GM21526 (cell line): ENCODE data around the gene CDKN1A.

Experiments
- ATAC-seq: cut with Tn5 transposase; IDR thresholded peaks from one replicate; pipeline ENCODE4 v1.9.1; 2021; ENCODE audit warnings: moderate library complexity; ENCODE audit not compliant: unreplicated experiment, low FRiP score

Gene CDKN1A

GRCh38 chr6:36676141-36677058 is 2.1 kb upstream of the CDKN1A start:
- no peak for ATAC-seq

DNA sequence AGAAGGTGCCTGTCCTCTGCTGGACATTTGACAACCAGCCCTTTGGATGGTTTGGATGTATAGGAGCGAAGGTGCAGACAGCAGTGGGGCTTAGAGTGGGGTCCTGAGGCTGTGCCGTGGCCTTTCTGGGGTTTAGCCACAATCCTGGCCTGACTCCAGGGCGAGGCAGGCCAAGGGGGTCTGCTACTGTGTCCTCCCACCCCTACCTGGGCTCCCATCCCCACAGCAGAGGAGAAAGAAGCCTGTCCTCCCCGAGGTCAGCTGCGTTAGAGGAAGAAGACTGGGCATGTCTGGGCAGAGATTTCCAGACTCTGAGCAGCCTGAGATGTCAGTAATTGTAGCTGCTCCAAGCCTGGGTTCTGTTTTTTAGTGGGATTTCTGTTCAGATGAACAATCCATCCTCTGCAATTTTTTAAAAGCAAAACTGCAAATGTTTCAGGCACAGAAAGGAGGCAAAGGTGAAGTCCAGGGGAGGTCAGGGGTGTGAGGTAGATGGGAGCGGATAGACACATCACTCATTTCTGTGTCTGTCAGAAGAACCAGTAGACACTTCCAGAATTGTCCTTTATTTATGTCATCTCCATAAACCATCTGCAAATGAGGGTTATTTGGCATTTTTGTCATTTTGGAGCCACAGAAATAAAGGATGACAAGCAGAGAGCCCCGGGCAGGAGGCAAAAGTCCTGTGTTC is 1.3 kb upstream of the CDKN1A start:
- ATAC-seq: no peak

DNA sequence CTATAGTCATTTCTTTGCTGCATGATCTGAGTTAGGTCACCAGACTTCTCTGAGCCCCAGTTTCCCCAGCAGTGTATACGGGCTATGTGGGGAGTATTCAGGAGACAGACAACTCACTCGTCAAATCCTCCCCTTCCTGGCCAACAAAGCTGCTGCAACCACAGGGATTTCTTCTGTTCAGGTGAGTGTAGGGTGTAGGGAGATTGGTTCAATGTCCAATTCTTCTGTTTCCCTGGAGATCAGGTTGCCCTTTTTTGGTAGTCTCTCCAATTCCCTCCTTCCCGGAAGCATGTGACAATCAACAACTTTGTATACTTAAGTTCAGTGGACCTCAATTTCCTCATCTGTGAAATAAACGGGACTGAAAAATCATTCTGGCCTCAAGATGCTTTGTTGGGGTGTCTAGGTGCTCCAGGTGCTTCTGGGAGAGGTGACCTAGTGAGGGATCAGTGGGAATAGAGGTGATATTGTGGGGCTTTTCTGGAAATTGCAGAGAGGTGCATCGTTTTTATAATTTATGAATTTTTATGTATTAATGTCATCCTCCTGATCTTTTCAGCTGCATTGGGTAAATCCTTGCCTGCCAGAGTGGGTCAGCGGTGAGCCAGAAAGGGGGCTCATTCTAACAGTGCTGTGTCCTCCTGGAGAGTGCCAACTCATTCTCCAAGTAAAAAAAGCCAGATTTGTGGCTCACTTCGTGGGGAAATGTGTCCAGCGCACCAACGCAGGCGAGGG is 594 bp upstream of the CDKN1A start:
- ATAC-seq: no peak

- ATAC-seq: no peak
These were observed 724 bp downstream of the CDKN1A start for GRCh38 chr6:36679043-36679833.

DNA sequence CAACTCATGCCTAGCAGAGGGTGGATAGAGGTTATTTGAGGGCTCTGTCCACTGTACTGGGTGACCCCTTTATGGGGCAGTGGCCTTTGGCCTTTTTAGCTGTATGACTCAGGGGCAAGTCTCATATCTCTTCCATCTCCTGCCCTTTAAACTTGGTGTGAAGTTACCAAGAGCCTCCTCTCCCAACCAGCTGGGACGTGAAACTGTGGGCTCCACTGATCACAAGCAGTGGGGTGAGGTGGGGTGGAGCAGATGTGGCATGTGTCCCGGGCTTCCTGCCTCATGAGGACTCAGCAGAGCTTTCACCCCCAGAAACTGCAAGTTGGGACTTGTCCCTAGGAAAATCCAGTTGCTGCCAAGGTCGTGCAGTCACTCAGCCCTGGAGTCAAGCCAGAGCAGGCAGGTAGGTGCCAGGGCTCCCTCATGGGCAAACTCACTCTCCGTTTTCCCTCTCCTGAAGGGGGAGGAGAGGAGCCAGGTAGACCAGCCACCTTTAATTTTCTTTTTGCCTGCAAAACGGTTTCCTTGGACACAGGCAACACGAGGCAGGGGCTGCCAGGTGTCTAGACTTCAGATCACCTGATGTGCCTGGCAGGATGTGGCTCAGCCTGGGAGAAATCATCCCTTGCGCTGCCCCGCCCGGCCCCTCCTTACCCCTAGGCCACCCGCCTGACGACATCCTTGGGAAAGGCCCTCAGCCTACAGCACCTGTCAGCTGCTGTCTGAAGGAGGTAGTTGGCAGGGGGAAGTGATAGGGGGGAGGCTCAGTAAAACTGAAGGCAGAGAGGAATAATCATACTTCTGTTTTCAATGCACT is 4.0 kb downstream of the CDKN1A start:
- ATAC-seq: no peak

- no peak for ATAC-seq
These were observed 4.7 kb downstream of the CDKN1A start for GRCh38 chr6:36683145-36683655.

GRCh38 chr6:36683656-36684446 is 5.3 kb downstream of the CDKN1A start:
- no peak for ATAC-seq

- ATAC-seq: no peak
These were observed 5.9 kb downstream of the CDKN1A start for GRCh38 chr6:36684447-36684812.

- no peak for ATAC-seq
These were observed 6.8 kb downstream of the CDKN1A start for GRCh38 chr6:36685166-36685924.

DNA sequence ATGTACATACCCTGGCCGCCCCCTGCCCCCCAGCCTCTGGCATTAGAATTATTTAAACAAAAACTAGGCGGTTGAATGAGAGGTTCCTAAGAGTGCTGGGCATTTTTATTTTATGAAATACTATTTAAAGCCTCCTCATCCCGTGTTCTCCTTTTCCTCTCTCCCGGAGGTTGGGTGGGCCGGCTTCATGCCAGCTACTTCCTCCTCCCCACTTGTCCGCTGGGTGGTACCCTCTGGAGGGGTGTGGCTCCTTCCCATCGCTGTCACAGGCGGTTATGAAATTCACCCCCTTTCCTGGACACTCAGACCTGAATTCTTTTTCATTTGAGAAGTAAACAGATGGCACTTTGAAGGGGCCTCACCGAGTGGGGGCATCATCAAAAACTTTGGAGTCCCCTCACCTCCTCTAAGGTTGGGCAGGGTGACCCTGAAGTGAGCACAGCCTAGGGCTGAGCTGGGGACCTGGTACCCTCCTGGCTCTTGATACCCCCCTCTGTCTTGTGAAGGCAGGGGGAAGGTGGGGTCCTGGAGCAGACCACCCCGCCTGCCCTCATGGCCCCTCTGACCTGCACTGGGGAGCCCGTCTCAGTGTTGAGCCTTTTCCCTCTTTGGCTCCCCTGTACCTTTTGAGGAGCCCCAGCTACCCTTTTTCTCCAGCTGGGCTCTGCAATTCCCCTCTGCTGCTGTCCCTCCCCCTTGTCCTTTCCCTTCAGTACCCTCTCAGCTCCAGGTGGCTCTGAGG is 7.6 kb downstream of the CDKN1A start:
- ATAC-seq: no peak

GRCh38 chr6:36686668-36687513 is 8.4 kb downstream of the CDKN1A start:
- no peak for ATAC-seq

GRCh38 chr6:36688063-36688738 is 9.7 kb downstream of the CDKN1A start:
- ATAC-seq: no peak

GRCh38 chr6:36688739-36689075 is 10.2 kb downstream of the CDKN1A start:
- ATAC-seq: no peak

DNA sequence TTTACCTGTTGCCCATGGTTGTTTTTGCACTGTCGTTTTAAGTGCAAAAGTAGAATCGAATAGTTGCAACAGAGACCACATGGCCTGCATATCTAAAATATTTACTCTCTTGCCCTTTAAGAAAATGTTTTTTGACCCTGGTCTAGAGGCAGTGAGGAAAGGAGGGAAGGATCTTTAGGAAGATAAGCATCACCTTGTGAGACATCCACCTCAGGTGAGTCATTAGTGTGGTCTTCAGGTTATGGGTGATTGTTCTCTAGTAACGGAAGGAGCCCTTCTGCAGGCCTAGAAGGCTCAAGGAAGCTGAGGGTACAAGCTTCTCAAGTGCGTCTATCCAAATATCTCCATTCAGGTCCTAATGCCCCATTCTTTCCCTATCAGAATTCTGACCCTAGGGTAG is 12.5 kb downstream of the CDKN1A start:
- ATAC-seq: no peak

DNA sequence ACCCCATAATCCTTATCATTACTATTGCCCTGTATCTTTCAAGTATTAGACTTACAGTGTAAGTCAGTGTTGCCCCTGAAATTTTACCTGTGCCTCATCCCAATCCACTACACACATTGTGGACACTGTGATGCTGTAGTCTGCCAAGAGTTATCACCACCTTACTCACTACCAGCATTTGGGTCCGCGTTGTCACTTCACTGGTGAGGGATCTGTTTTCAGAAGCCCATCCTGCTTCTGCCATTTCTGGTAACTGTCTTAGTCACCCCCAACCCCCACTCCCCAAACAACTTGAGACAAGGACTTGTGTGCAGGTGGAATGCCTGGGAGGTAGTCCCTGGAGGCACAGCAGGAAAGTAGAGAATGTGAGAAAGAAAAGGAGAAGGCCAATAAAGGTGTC is 13.1 kb downstream of the CDKN1A start:
- no peak for ATAC-seq

- no peak for ATAC-seq
These were observed 13.7 kb downstream of the CDKN1A start for GRCh38 chr6:36692220-36692619.
